ENCODE data around the gene RPL18A. TPM values are rescaled to one million over a fixed set of nuclear protein-coding genes. Genes with fewer than 3 reads are reported as not detected.
"Not testable (repeated sequence)": the region's sequence is repeated elsewhere in the genome, so short reads cannot be mapped to it uniquely, and the experiment has no call there.

RPL18A gene
- total and polyA plus RNA-seq, 2 experiments from 2014 or later = 837 to 1,456 TPM

DNA sequence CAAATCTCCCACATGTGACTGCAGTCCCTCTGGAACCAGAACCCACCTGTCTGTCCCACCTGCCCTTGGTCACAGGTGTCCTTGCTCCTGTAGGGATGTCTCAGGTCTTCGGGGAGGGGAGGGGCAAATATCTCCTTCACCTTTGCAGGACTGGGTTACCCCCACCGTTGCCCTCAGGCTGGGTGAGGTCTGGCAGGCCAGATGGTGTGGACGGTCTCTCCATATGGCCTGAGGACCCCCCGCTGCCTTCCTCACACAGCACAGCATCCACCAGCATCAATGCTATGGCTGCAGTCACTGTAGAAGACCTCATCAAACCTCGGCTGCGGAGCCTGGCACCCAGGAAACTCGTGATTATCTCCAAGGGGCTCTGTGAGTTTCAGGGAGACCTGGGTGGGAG is 22.0 kb downstream of the RPL18A start:
- H3F3A ChIP-seq (ENCODE audit: insufficient read depth) = no peaks in the 10 kb centered on the region
- H3K9ac ChIP-seq = no peak overlapping the region
- no peak overlapping the region for H3K4me3 ChIP-seq
- H3K9me3 ChIP-seq (ENCODE audit: low read depth) = no peaks in the 10 kb centered on the region
- H3K27ac ChIP-seq = no peak overlapping the region
- no peaks in the 10 kb centered on the region for H3K4me1 ChIP-seq (ENCODE audit: insufficient read depth)
- TF ChIP-seq EZH2phosphoT487 (IDR thresholded peaks at IDR 0.05; ENCODE audit: insufficient read depth, low read depth) = no peak
- TF ChIP-seq EZH2 (IDR thresholded peaks at IDR 0.05; ENCODE audit: insufficient read depth, poor library complexity, severe bottlenecking) = no peak
- 30 to 40% methylated on average over 7 of the region's 7 CpGs for WGBS, 2 experiments (ENCODE audit: low coverage in 1 of 2, low lambda C conversion rate in 2 of 2, missing lambda C conversion rate in 2 of 2)
- no peaks in the 10 kb centered on the region for H3K36me3 ChIP-seq (ENCODE audit: low read depth)
- no peaks in the 10 kb centered on the region for H3K79me2 ChIP-seq (ENCODE audit: insufficient read depth)
- no peak overlapping the region for H2AFZ ChIP-seq
- H4K20me1 ChIP-seq (ENCODE audit: insufficient read depth) = no peaks in the 10 kb centered on the region
- DNase-seq = no peak
- no peaks in the 10 kb centered on the region; the same call in 1 of the 2 replicates for H3K27me3 ChIP-seq (replicated peaks; ENCODE audit: insufficient read depth)
- no peaks in the 10 kb centered on the region for H3K9me2 ChIP-seq (ENCODE audit: insufficient read depth)
- H3K4me2 ChIP-seq (ENCODE audit: unreplicated experiment) = no peak overlapping the region
- in situ Hi-C loops (cut with MboI) = no loop called here

DNA sequence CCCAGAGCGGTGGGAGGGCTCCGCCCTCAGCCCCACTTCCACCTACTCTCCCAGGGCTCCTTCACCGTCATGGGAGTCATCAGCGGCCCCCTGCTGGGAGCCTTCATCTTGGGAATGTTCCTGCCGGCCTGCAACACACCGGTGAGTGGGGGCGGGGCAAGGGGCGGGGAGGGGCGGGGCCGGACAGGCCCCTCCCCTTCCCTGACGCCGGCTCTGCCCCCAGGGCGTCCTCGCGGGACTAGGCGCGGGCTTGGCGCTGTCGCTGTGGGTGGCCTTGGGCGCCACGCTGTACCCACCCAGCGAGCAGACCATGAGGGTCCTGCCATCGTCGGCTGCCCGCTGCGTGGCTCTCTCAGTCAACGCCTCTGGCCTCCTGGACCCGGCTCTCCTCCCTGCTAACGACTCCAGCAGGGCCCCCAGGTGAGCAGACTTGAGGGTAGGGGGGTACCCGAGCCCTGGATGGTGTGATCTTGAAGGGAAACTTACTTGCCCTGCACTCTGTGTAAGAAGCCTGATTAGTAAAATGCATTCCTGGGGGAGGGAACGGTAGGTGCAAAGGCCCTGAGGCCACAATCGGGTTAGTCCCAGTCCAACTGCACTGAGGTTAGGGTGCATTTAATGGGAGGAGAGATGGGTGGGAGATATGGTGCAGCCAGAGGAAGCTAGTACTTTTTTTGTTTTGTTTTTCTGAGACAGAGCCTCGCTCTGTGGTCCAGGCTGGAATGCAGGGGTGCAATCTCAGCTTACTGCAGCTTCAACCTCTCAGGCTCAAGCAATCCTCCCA is 24.1 kb downstream of the RPL18A start:
- no peaks in the 10 kb centered on the region for H3K27me3 ChIP-seq (replicated peaks; ENCODE audit: insufficient read depth)
- no peaks in the 10 kb centered on the region for H3F3A ChIP-seq (ENCODE audit: insufficient read depth)
- in situ Hi-C loops (cut with MboI) = no loop called here
- H3K4me2 ChIP-seq (ENCODE audit: unreplicated experiment) = no peak overlapping the region
- H2AFZ ChIP-seq = no peak overlapping the region
- no peak overlapping the region for H3K9ac ChIP-seq
- no peak overlapping the region for H3K4me3 ChIP-seq
- no peak overlapping the region for H3K27ac ChIP-seq
- no peak for DNase-seq
- WGBS, 2 experiments (ENCODE audit: low coverage in 1 of 2, low lambda C conversion rate in 2 of 2, missing lambda C conversion rate in 2 of 2) = 60 to 73% methylated on average over 17 to 29 of the region's 33 CpGs
- TF ChIP-seq EZH2 (IDR thresholded peaks at IDR 0.05; ENCODE audit: insufficient read depth, poor library complexity, severe bottlenecking) = no peak
- no peak for TF ChIP-seq EZH2phosphoT487 (IDR thresholded peaks at IDR 0.05; ENCODE audit: insufficient read depth, low read depth)
- H3K4me1 ChIP-seq (ENCODE audit: insufficient read depth) = no peaks in the 10 kb centered on the region
- H3K9me3 ChIP-seq (ENCODE audit: low read depth) = no peaks in the 10 kb centered on the region
- no peaks in the 10 kb centered on the region for H3K36me3 ChIP-seq (ENCODE audit: low read depth)
- no peaks in the 10 kb centered on the region for H3K9me2 ChIP-seq (ENCODE audit: insufficient read depth)
- no peaks in the 10 kb centered on the region for H3K79me2 ChIP-seq (ENCODE audit: insufficient read depth)
- no peaks in the 10 kb centered on the region for H4K20me1 ChIP-seq (ENCODE audit: insufficient read depth)

DNA sequence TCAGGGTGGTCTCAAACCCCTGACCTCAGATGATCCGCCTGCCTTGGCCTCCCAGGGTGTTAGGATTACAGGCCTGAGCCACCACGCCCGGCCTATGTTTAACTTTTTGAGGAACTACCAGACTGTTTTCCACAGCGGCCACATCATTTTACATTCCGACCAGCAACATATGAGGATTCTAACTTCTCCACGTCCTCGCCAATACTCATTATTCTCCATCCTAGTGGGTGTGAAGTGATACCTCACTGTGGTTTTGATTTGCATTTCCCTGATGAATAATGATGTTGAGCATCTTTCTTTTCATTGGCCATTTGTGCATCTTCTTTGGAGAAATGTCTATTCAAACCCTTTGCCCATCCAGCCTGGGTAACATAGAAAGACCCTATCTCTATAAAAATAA is 26.8 kb downstream of the RPL18A start:
- Histone ChIP-seq H3K27me3 (replicated peaks; ENCODE audit: insufficient read depth) (no peaks in the 10 kb centered on the region), H3K27ac (no peak overlapping the region), H3K9me3 (ENCODE audit: low read depth) (no peaks in the 10 kb centered on the region), H3K4me3 (no peak overlapping the region), H3K79me2 (ENCODE audit: insufficient read depth) (no peaks in the 10 kb centered on the region), H3K9me2 (ENCODE audit: insufficient read depth) (no peaks in the 10 kb centered on the region), H3F3A (ENCODE audit: insufficient read depth) (no peaks in the 10 kb centered on the region), H3K4me1 (ENCODE audit: insufficient read depth) (no peaks in the 10 kb centered on the region), H4K20me1 (ENCODE audit: insufficient read depth) (no peaks in the 10 kb centered on the region), H3K4me2 (ENCODE audit: unreplicated experiment) (no peak overlapping the region), H3K36me3 (ENCODE audit: low read depth) (no peaks in the 10 kb centered on the region), H3K9ac (no peak overlapping the region), H2AFZ (no peak overlapping the region)
- in situ Hi-C loops (cut with MboI) = no loop called here
- WGBS, 2 experiments (ENCODE audit: low coverage in 1 of 2, low lambda C conversion rate in 2 of 2, missing lambda C conversion rate in 2 of 2) = 62 to 67% methylated on average over 7 of the region's 7 CpGs
- no peak for DNase-seq
- TF ChIP-seq EZH2phosphoT487 (IDR thresholded peaks at IDR 0.05; ENCODE audit: insufficient read depth, low read depth) (no peak), EZH2 (IDR thresholded peaks at IDR 0.05; ENCODE audit: insufficient read depth, poor library complexity, severe bottlenecking) (no peak)

DNA sequence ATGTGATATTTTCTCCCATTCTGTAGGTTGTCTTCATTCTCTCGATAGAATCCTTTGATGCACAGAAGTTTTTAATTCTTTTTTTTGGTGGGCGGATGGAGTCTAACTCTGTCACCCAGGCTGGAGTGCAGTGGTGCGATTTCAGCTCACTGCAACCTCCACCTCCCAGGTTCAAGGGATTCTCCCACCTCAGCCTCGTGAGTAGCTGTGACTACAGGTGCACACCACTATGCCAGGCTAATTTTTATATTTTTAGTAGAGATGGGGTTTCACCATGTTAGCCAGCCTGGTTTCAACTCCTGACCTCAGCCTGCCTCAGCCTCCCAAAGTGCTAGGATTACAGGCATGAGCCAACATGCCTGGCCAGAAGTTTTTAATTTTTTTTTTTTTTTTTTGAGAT is 27.5 kb downstream of the RPL18A start:
- H3K79me2 ChIP-seq (ENCODE audit: insufficient read depth); H3K4me3 ChIP-seq; H3K9me2 ChIP-seq (ENCODE audit: insufficient read depth); H4K20me1 ChIP-seq (ENCODE audit: insufficient read depth); H3F3A ChIP-seq (ENCODE audit: insufficient read depth); H3K27me3 ChIP-seq (replicated peaks; ENCODE audit: insufficient read depth); in situ Hi-C loops (cut with MboI); H3K4me1 ChIP-seq (ENCODE audit: insufficient read depth); H2AFZ ChIP-seq; H3K36me3 ChIP-seq (ENCODE audit: low read depth); H3K4me2 ChIP-seq (ENCODE audit: unreplicated experiment); DNase-seq; H3K9me3 ChIP-seq (ENCODE audit: low read depth); H3K9ac ChIP-seq; H3K27ac ChIP-seq: not testable (repeated sequence)
- 22 to 25% methylated on average over 4 of the region's 4 CpGs for WGBS, 2 experiments (ENCODE audit: low coverage in 1 of 2, low lambda C conversion rate in 2 of 2, missing lambda C conversion rate in 2 of 2)

DNA sequence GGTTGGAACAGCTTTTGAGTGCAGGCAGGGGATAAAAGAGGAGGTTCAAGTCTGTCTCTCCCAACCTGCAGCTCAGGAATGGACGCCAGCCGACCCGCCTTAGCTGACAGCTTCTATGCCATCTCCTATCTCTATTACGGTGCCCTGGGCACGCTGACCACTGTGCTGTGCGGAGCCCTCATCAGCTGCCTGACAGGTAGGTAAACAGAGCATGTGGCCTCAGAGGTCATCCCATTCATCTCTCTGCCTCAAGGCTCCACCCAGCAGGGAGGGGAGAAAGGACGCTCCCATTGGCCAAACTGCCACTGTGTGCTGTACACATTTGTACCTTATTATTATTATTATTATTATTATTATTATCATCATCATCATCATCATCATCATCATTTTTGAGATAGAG is 28.6 kb downstream of the RPL18A start:
- no peak overlapping the region for H3K9ac ChIP-seq
- H3K27me3 ChIP-seq (replicated peaks; ENCODE audit: insufficient read depth) = no peaks in the 10 kb centered on the region
- no peaks in the 10 kb centered on the region for H3F3A ChIP-seq (ENCODE audit: insufficient read depth)
- in situ Hi-C loops (cut with MboI) = no loop called here
- no peak overlapping the region for H3K4me3 ChIP-seq
- no peak overlapping the region for H2AFZ ChIP-seq
- H3K4me1 ChIP-seq (ENCODE audit: insufficient read depth) = no peaks in the 10 kb centered on the region
- DNase-seq = no peak
- H3K9me2 ChIP-seq (ENCODE audit: insufficient read depth) = no peaks in the 10 kb centered on the region
- H3K27ac ChIP-seq = no peak overlapping the region
- WGBS, 2 experiments (ENCODE audit: low coverage in 1 of 2, low lambda C conversion rate in 2 of 2, missing lambda C conversion rate in 2 of 2) = 69 to 71% methylated on average over 7 of the region's 7 CpGs
- TF ChIP-seq EZH2phosphoT487 (IDR thresholded peaks at IDR 0.05; ENCODE audit: insufficient read depth, low read depth) (no peak), EZH2 (IDR thresholded peaks at IDR 0.05; ENCODE audit: insufficient read depth, poor library complexity, severe bottlenecking) (no peak)
- H4K20me1 ChIP-seq (ENCODE audit: insufficient read depth) = no peaks in the 10 kb centered on the region
- no peaks in the 10 kb centered on the region for H3K36me3 ChIP-seq (ENCODE audit: low read depth)
- H3K9me3 ChIP-seq (ENCODE audit: low read depth) = no peaks in the 10 kb centered on the region
- no peaks in the 10 kb centered on the region for H3K79me2 ChIP-seq (ENCODE audit: insufficient read depth)
- H3K4me2 ChIP-seq (ENCODE audit: unreplicated experiment) = no peak overlapping the region

Measured in GM23248 (cell line).